ENCODE data around the gene HOXD9.

HOXD9 gene

GRCh38 chr2:176090862-176091261 lies 31.7 kb upstream of the HOXD9 start:
- Histone ChIP-seq H3K36me3 (replicated peaks; ENCODE audit: low read depth, low read length) (no peaks in the 10 kb centered on the region), H3K4me1 (ENCODE audit: low read length) (no peaks in the 10 kb centered on the region), H3K9ac (ENCODE audit: low read length) (no peak overlapping the region), H2AFZ (ENCODE audit: low read depth, low read length) (no peak overlapping the region), H3K27me3 (ENCODE audit: low read depth, low read length) (no peaks in the 10 kb centered on the region; the same call in 1 of the 2 replicates), H3K27ac (ENCODE audit: low read length) (no peak overlapping the region), H3K4me3 (ENCODE audit: low read length) (no peak overlapping the region), H4K20me1 (ENCODE audit: insufficient read depth, low read length) (no peaks in the 10 kb centered on the region), H3K9me3 (ENCODE audit: insufficient read depth, low read length) (no peaks in the 10 kb centered on the region), H3K79me2 (ENCODE audit: low read length) (no peaks in the 10 kb centered on the region), H3K4me2 (ENCODE audit: low read length) (no peak overlapping the region)
- no peak for TF ChIP-seq EZH2phosphoT487 (IDR thresholded peaks at IDR 0.05; ENCODE audit: low read depth)
- no peak for TF ChIP-seq CTCF (IDR thresholded peaks at IDR 0.05; ENCODE audit: low read depth, low read length)

- Histone ChIP-seq H3K4me2 (ENCODE audit: low read length) (no peak overlapping the region), H3K79me2 (ENCODE audit: low read length) (no peaks in the 10 kb centered on the region), H3K4me3 (ENCODE audit: low read length) (no peak overlapping the region), H3K4me1 (ENCODE audit: low read length) (peaks cover 2% of the 10 kb centered on the region; the same call in 1 of the 2 replicates), H3K27me3 (ENCODE audit: low read depth, low read length) (no peaks in the 10 kb centered on the region; the same call in 1 of the 2 replicates), H3K9ac (ENCODE audit: low read length) (no peak overlapping the region), H3K36me3 (replicated peaks; ENCODE audit: low read depth, low read length) (no peaks in the 10 kb centered on the region), H2AFZ (ENCODE audit: low read depth, low read length) (no peak overlapping the region), H3K27ac (ENCODE audit: low read length) (no peak overlapping the region), H4K20me1 (ENCODE audit: insufficient read depth, low read length) (no peaks in the 10 kb centered on the region), H3K9me3 (ENCODE audit: insufficient read depth, low read length) (no peaks in the 10 kb centered on the region)
- TF ChIP-seq CTCF (IDR thresholded peaks at IDR 0.05; ENCODE audit: low read depth, low read length), result no peak
- no peak for TF ChIP-seq EZH2phosphoT487 (IDR thresholded peaks at IDR 0.05; ENCODE audit: low read depth)
Observed at GRCh38 chr2:176091329-176092258, 30.9 kb upstream of the HOXD9 start.

DNA sequence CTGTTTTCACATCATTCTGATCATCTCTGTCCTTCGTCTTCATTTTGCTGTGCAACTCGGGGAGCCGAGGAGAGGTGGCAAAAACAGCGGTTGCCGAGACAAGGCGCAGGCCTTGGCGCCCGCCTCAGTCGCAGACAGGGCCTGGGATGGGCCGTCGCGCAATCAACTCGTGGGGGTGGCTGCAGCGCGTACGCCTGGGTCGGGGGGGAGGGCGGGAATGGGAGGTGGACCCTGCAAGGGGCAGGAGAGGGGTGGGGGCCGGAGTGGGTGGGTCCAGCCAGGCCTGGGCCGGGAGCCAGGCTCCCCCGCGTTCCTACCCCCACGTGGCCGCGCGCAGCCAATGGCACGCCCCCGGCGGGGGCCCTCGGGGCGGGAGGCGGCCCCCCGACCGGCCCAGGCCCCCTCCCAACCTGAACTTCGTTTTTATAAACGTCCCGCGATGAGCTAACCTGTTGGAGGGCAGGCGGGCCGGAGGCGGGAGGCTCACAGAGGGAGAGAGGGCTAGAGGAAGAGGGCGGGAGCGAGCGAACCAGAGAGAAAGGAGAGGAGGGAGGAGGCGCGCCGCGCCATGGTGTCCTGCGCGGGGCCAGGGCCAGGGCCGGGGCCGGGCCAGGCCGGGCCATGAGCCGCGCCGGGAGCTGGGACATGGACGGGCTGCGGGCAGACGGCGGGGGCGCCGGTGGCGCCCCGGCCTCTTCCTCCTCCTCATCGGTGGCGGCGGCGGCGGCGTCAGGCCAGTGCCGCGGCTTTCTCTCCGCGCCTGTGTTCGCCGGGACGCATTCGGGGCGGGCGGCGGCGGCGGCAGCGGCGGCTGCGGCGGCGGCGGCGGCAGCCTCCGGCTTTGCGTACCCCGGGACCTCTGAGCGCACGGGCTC lies 30.0 kb upstream of the HOXD9 start, which contains the start of gene HOXD13:
HOXD13 (plus strand) TSS at position 452 of the 875 bp plus-strand sequence; CDS start at position 622, 170 bp downstream.
- no peak within 1 kb of the TSS for H2AFZ ChIP-seq (ENCODE audit: low read depth, low read length)
- H3K27ac ChIP-seq (ENCODE audit: low read length), result no peak within 1 kb of the TSS
- no peak within 1 kb of the TSS for H3K4me2 ChIP-seq (ENCODE audit: low read length)
- no peaks in the 10 kb centered on the region for H3K36me3 ChIP-seq (replicated peaks; ENCODE audit: low read depth, low read length)
- no peaks in the 10 kb centered on the region for H4K20me1 ChIP-seq (ENCODE audit: insufficient read depth, low read length)
- no peaks in the 10 kb centered on the region for H3K79me2 ChIP-seq (ENCODE audit: low read length)
- H3K4me3 ChIP-seq (ENCODE audit: low read length), result no peak within 1 kb of the TSS
- peaks cover 2% of the 10 kb centered on the region; the same call in 1 of the 2 replicates for H3K4me1 ChIP-seq (ENCODE audit: low read length)
- no peaks in the 10 kb centered on the region for H3K9me3 ChIP-seq (ENCODE audit: insufficient read depth, low read length)
- no peak for TF ChIP-seq EZH2phosphoT487 (IDR thresholded peaks at IDR 0.05; ENCODE audit: low read depth)
- TF ChIP-seq CTCF (IDR thresholded peaks at IDR 0.05; ENCODE audit: low read depth, low read length), result no peak
- no peak within 1 kb of the TSS for H3K9ac ChIP-seq (ENCODE audit: low read length)
- no peaks in the 10 kb centered on the region; the same call in 1 of the 2 replicates for H3K27me3 ChIP-seq (ENCODE audit: low read depth, low read length)
